Sigmoid colon (tissue), 3 donors: ENCODE data around the gene SLC5A5.

ENCODE experiments used
- CTCF ChIP-seq, 4 experiments: fragments of 450-650 bp in 3 of 4; fragments of 200-600 bp in 1 of 4; IDR thresholded peaks; one replicate each; pipeline ENCODE4 v1.5.1; 2016 to 2019; ENCODE audit warnings: antibody characterized with exemption in 4 of 4, mild to moderate bottlenecking in 3 of 4, moderate library complexity in 2 of 4
- POLR2A ChIP-seq, 2 donors: fragments of 450-650 bp; IDR thresholded peaks; one replicate each; pipeline ENCODE4 v1.6.1; 2016; ENCODE audit warnings: antibody characterized with exemption in 2 of 2, mild to moderate bottlenecking in 2 of 2, moderate library complexity in 2 of 2

- TF ChIP-seq CTCF (IDR thresholded peaks at IDR 0.05), result no peak
- TF ChIP-seq POLR2A (IDR thresholded peaks at IDR 0.05), result no peak
These were observed 17.7 kb upstream of the SLC5A5 start for GRCh38 chr19:17854061-17854460.
